GM19397 (cell line): ENCODE results near the gene ALOX12B.
"Not testable (repeated sequence)": the region's sequence is repeated elsewhere in the genome, so short reads cannot be mapped to it uniquely, and the experiment has no call there.

ENCODE experiments used
- ATAC-seq: cut with Tn5 transposase; IDR thresholded peaks from one replicate; pipeline ENCODE4 v1.9.1; 2021; ENCODE audit warnings: mild to moderate bottlenecking, moderate library complexity; ENCODE audit not compliant: unreplicated experiment

The ALOX12B gene

DNA sequence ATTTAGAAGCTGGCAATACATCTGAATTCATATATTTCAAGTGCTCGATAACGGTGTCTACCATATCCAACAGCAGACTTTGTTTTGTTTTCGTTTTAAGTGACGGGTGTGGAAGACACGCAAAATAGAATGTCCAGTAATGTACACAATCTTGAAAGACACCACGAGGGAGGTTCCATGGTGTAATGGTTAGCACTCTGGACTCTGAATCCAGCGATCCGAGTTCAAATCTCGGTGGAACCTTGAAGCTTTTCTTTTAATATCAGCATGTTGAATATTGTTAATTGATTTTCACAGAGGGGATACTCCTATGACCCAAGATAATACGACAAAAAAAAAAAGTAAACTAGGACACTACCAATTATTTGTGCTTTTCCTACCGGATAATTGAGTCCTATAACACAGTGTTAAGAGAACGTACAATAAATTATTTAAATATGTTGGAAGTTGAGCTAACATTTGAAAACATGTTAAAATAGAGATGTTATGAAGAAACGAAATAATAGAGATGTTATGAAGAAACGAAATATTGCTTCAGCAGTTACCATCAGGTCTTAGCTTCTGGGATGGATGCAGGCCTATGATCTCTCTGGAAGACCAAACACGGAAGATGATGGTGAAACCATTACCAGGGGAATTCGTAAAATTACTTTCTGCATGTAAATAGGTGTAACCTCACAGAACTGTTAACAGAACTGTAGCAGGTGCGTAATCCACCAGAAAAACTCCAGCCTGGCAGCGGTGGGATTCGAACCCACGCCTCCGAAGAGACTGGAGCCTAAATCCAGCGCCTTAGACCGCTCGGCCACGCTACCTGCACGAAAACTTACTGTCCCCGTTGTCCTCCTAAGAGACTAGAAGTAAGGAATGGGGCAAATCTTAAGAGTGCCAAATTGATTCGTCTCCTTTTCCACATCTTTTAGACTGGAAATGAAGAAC, 32.3 kb upstream of the ALOX12B start:
- ATAC-seq, result no peak

- ATAC-seq, result no peak
Observed at GRCh38 chr17:8118769-8119580, 31.5 kb upstream of the ALOX12B start.

DNA sequence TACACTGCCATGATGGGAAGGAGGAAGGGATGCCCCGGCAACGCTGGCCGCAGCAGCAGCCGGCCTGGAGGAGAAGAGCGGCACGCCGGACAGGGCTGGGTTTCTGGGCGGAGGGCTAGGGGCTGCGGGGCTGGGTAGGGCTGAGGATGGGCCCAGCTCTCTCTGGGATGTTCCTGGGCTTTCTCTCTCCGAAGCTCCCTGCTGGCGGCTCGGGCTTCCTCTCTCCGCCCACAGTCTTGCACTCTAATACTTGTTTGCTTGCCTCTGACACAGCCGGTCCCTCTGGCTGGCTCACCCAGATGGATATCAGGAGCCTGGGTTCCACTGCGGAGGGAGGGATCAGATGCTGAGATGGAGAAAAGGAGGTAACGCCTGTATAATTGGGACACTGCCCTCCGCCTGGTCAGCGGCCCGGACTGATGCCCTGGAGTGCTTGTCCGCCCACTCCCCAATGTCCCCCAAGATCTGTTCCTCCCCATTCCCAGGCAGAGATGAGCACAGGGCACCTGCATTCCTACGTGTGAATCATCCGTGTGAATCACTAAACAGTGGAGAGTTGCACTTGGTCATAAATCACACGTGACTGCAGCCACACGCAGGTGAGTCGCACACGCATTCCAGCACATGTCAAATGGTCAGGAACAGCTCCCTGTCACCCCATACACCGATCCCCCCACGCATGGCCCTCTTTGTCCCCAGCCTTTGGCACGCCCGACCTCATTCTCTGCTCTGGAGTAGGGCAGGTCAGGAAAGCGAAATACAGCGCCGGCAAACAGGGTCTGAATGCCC, 30.7 kb upstream of the ALOX12B start, which contains the start of gene ALOXE3:
Gene ALOXE3, minus strand, starts transcription at position 535 of the 789 bp plus-strand sequence. Its CDS starts 524 bp downstream, at position 11.
- ATAC-seq, result no peak

GRCh38 chr17:8117367-8117979, 30.0 kb upstream of the ALOX12B start:
- ATAC-seq, result no peak

DNA sequence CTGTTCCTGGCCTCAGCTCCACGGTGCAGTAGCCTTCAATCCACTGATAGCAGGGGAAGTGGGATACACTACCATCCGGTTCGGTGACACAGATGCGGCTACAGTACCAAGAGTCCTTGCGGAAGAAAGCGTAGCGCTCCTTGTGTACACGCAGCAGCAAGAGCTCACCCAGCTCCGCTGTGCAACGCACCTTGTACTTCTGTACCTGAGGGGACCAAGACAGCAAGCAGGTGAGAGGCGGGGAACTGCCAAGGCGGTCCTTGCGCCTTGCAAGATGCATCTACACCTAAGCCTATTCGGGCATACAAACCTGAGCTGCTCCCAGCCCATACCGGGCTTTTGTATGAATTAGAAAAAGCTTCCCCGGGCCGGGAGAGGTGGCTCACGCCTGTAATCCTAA, 29.3 kb upstream of the ALOX12B start:
- ATAC-seq, result no peak

GRCh38 chr17:8110907-8111306, 23.4 kb upstream of the ALOX12B start:
- no peak for ATAC-seq

DNA sequence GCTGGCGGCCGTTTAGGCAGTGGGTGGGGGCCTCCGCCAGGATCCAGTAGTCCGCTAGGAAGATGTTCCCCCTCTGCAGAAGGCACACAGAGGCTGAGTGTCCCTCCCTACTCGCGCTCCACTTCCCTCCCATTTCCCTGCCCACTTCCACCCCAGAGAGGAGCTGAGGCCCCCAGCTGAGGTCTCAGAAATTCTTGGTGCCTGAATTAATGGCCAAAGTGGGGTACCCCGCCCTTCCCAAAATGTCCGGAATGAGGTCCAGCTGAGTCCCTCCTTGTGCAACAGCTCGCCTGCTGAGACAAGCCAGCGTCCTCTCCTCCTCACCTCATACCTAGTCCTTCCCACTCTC, 22.9 kb upstream of the ALOX12B start:
- ATAC-seq, result no peak

GRCh38 chr17:8109661-8110455, 22.3 kb upstream of the ALOX12B start:
- no peak for ATAC-seq

- no peak for ATAC-seq
Observed at GRCh38 chr17:8108972-8109660, 21.6 kb upstream of the ALOX12B start.

DNA sequence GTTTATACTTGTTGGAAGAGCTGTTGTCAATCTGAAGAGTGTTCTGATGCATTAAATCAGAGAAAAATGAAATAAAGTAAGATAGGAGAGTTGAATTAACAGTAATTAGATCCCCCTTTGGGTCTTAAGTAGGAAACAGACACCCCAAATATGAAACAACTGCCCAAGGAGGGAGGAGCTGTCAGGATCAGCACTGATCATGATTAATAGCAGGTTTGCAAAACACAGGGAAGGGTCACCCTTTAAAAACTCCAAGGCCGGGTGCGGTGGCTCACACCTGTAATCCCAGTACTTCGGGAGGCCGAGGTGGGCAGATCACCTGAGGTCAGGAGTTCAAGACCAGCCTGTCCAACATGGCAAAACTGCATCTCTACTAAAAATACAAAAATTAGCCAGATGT, 19.5 kb upstream of the ALOX12B start:
- not testable (repeated sequence) for ATAC-seq

DNA sequence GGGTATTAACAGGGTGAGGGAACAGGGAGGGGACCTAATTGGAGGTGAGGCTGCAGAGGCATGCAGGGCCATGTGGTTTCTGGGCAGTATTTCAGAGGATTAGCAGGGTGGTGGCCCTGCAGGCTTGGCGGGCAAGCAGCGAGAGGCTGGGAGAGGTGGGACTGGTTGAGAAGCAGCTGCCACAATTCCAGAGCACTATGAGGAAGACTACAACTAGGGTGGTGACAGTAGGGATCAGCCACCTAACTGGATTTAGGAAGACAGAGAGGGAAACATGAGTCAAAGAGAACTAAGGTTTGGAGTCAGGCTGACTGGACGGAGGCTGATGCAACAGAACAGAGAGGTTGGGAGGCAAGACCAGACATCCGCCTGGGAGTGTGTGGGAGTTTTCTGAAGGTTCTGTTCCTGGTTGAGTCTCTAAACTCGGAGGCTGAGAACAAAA, 18.5 kb upstream of the ALOX12B start:
- no peak for ATAC-seq

DNA sequence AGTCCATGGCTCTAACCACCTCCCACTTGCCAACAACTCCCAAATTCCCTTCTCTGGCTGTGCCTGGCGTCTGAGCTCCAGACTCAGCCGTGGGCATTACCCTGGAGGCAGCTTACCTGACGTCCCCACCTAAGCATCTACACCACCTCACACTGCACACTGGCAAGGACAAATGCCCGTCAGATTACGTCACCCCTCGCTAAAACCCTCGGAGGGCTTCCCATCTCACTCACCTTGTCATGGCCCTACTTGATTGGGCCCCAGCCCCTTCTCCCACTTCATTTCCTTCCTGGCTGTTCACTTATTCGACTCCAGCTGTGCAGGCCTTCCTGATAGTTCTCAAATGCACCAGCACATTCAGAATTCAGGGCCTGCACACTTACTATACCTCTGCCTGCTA, 17.4 kb upstream of the ALOX12B start:
- ATAC-seq, result no peak

DNA sequence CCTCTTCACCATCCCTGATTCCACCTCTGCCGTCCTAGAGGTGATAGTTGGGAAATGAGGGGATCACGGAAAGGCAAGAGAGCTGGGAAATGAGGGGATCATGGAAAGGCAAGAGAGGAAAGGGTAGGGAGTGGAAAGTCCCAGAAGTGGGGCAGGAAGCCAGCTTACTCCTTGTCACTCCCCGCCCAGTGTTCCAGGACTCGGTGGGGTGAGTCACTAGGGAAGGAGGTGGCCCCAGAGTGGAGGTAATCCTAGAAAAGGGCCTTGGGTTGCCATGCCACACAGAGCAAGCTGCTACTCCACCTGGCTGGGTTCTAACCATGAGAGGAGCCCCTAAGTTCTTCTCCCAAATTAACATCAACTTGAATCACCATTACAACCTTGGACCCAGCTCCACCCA, 16.0 kb upstream of the ALOX12B start:
- no peak for ATAC-seq

- no peak for ATAC-seq
Observed at GRCh38 chr17:8101721-8102120, 14.2 kb upstream of the ALOX12B start.

DNA sequence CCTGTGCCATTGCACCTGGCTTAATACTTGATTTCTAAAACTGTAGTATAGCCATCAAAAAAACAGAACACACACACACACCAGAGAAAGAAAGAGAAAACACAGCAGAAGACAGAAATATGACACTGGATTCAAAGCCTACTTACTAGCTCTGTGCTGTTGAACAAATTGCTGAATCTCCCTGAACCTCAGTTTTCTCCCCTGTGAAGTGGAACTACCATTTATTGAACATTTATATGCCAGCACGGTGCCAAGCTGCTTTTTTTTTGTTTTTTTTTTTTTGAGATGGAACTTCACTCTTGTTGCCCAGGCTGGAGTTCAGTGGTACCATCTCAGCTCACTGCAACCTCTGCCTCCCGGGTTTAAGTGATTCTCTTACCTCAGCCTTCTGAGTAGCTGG, 13.2 kb upstream of the ALOX12B start:
- ATAC-seq, result no peak

DNA sequence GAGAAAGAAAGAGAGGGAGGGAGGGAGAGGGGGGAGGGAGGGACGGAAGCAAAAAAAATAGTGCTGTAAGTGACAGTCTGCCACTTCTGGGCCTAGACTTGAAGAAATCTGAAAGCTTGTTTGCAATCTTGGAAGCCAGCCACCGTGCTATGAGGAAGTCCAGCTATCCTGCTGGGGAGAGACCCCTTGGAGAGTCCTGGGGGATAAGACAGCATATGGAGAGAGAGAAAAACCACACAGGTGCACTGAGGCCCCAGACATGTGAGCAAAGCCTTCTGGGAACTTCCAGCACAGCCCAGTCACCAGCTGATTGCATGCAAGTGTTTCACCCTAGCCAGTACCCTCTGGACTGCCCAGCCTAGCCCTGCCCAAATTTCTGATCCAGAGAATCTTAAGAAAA, 12.6 kb upstream of the ALOX12B start:
- no peak for ATAC-seq

GRCh38 chr17:8096541-8096940, 9.0 kb upstream of the ALOX12B start:
- no peak for ATAC-seq

DNA sequence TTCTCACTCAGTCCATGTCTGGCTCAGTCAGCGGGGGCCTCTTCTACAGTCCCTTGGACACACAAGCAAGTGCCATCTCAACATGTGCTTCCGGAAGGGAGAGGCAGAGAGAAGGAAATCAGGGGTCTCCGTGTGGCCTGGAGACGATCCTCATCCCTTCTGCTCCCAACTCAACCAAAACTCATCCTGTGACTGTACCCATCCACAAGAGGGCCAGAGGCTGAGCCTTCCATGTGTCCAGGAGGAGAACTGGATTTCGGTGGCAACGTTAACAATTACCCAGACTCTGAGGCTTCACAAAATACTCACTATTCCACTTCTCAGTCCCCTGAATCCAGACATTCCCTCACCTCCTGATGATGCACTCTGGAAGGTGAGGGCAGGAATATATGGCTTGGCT, 7.8 kb upstream of the ALOX12B start:
- ATAC-seq, result no peak

- no peak for ATAC-seq
Observed at GRCh38 chr17:8091033-8091687, 3.6 kb upstream of the ALOX12B start.
